Activated T-cell treated with anti-CD3 and anti-CD28 coated beads, Interleukin-2, amount 50 U/mL, for 4 hours (primary cell): ENCODE data around the gene DLG2. TPM values are rescaled to one million over a fixed set of nuclear protein-coding genes. Genes with fewer than 3 reads are reported as not detected.

Experiments
- ATAC-seq, 2 donors: fragments of 200-7000 bp; cut with Tn5 transposase; one replicate each; pipeline ENCODE4 v1.10.0; 2021
- DNase-seq: peaks from one replicate; pipeline ENCODE4 v3.0.0-alpha.2; 2020
- H3K27me3 Mint-ChIP-seq: one replicate; pipeline ENCODE4 v1.8.0; 2021; ENCODE audit warnings: low read depth, mixed read lengths
- H3K36me3 Mint-ChIP-seq: one replicate; pipeline ENCODE4 v1.8.0; 2022; ENCODE audit warnings: mixed read lengths; ENCODE audit not compliant: insufficient read depth
- H3K4me1 Mint-ChIP-seq: one replicate; pipeline ENCODE4 v1.8.0; 2021; ENCODE audit warnings: low read depth, mixed read lengths
- H3K4me3 Mint-ChIP-seq: one replicate; pipeline ENCODE4 v1.8.0; 2021; ENCODE audit warnings: mild to moderate bottlenecking, moderate library complexity, mixed read lengths
- H3K9me3 Mint-ChIP-seq: one replicate; pipeline ENCODE4 v1.8.0; 2021; ENCODE audit warnings: mixed read lengths
- total RNA-seq, 3 donors: library from RNA; stranded (reverse); gene quantifications; one replicate each; pipeline ENCODE4 v1.2.1, GENCODE V29; 2021

DLG2 gene
- total RNA-seq, 3 donors from 2014 or later, result 0.54 to 1.3 (median 0.58) TPM

GRCh38 chr11:83695046-83695445 is 1932.1 kb downstream of the DLG2 start:
- Mint-ChIP-seq H3K4me3 (no peak overlapping the region), H3K9me3 (no peaks in the 10 kb centered on the region), H3K4me1 (no peaks in the 10 kb centered on the region), H3K36me3 (no peaks in the 10 kb centered on the region), H3K27me3 (no peaks in the 10 kb centered on the region)
- ATAC-seq (no peak), DNase-seq (no peak)

- ATAC-seq (no peak), DNase-seq (no peak)
- Mint-ChIP-seq H3K9me3 (no peaks in the 10 kb centered on the region), H3K4me3 (no peak overlapping the region), H3K4me1 (no peaks in the 10 kb centered on the region), H3K36me3 (no peaks in the 10 kb centered on the region), H3K27me3 (no peaks in the 10 kb centered on the region)
Measured at GRCh38 chr11:83694191-83694910, 1932.8 kb downstream of the DLG2 start.

- H3K27me3 Mint-ChIP-seq, result no peaks in the 10 kb centered on the region
- no peaks in the 10 kb centered on the region for H3K9me3 Mint-ChIP-seq
- no peak for ATAC-seq
- H3K4me3 Mint-ChIP-seq, result no peak overlapping the region
- H3K4me1 Mint-ChIP-seq, result no peaks in the 10 kb centered on the region
- no peak for DNase-seq
- H3K36me3 Mint-ChIP-seq, result no peaks in the 10 kb centered on the region
Measured at GRCh38 chr11:83693306-83693992, 1933.7 kb downstream of the DLG2 start.

- no peaks in the 10 kb centered on the region for H3K36me3 Mint-ChIP-seq
- no peaks in the 10 kb centered on the region for H3K4me1 Mint-ChIP-seq
- DNase-seq, result no peak
- H3K9me3 Mint-ChIP-seq, result no peaks in the 10 kb centered on the region
- ATAC-seq, result no peak
- no peak overlapping the region for H3K4me3 Mint-ChIP-seq
- H3K27me3 Mint-ChIP-seq, result no peaks in the 10 kb centered on the region
Measured at GRCh38 chr11:83692675-83693074, 1934.5 kb downstream of the DLG2 start.

- H3K36me3 Mint-ChIP-seq, result no peaks in the 10 kb centered on the region
- no peak for ATAC-seq
- H3K4me1 Mint-ChIP-seq, result no peaks in the 10 kb centered on the region
- no peaks in the 10 kb centered on the region for H3K27me3 Mint-ChIP-seq
- H3K4me3 Mint-ChIP-seq, result no peak overlapping the region
- no peak for DNase-seq
- H3K9me3 Mint-ChIP-seq, result no peaks in the 10 kb centered on the region
Measured at GRCh38 chr11:83691451-83691950, 1935.6 kb downstream of the DLG2 start.

- Mint-ChIP-seq H3K36me3 (no peaks in the 10 kb centered on the region), H3K4me3 (no peak overlapping the region), H3K9me3 (no peaks in the 10 kb centered on the region), H3K27me3 (no peaks in the 10 kb centered on the region), H3K4me1 (no peaks in the 10 kb centered on the region)
- no peak for ATAC-seq
- DNase-seq, result no peak
Measured at GRCh38 chr11:83689144-83689780, 1937.9 kb downstream of the DLG2 start.

GRCh38 chr11:83687787-83688186 is 1939.4 kb downstream of the DLG2 start:
- DNase-seq, result no peak
- Mint-ChIP-seq H3K27me3 (no peaks in the 10 kb centered on the region), H3K4me1 (no peaks in the 10 kb centered on the region), H3K4me3 (no peak overlapping the region), H3K36me3 (no peaks in the 10 kb centered on the region), H3K9me3 (no peaks in the 10 kb centered on the region)
- ATAC-seq, result no peak

GRCh38 chr11:83685730-83686129 is 1941.4 kb downstream of the DLG2 start:
- no peaks in the 10 kb centered on the region for H3K27me3 Mint-ChIP-seq
- DNase-seq (no peak), ATAC-seq (no peak)
- H3K4me3 Mint-ChIP-seq, result no peak overlapping the region
- no peaks in the 10 kb centered on the region for H3K4me1 Mint-ChIP-seq
- no peaks in the 10 kb centered on the region for H3K9me3 Mint-ChIP-seq
- H3K36me3 Mint-ChIP-seq, result no peaks in the 10 kb centered on the region

GRCh38 chr11:83684071-83684470 is 1943.1 kb downstream of the DLG2 start:
- ATAC-seq (no peak), DNase-seq (no peak)
- no peaks in the 10 kb centered on the region for H3K4me1 Mint-ChIP-seq
- no peaks in the 10 kb centered on the region for H3K36me3 Mint-ChIP-seq
- H3K27me3 Mint-ChIP-seq, result no peaks in the 10 kb centered on the region
- no peak overlapping the region for H3K4me3 Mint-ChIP-seq
- H3K9me3 Mint-ChIP-seq, result no peaks in the 10 kb centered on the region

GRCh38 chr11:83682611-83682973 is 1944.6 kb downstream of the DLG2 start:
- no peaks in the 10 kb centered on the region for H3K4me1 Mint-ChIP-seq
- H3K4me3 Mint-ChIP-seq, result no peak overlapping the region
- no peaks in the 10 kb centered on the region for H3K9me3 Mint-ChIP-seq
- H3K27me3 Mint-ChIP-seq, result no peaks in the 10 kb centered on the region
- no peak for ATAC-seq
- H3K36me3 Mint-ChIP-seq, result no peaks in the 10 kb centered on the region
- DNase-seq, result no peak

- no peaks in the 10 kb centered on the region for H3K36me3 Mint-ChIP-seq
- DNase-seq, result no peak
- no peaks in the 10 kb centered on the region for H3K4me1 Mint-ChIP-seq
- no peaks in the 10 kb centered on the region for H3K27me3 Mint-ChIP-seq
- H3K4me3 Mint-ChIP-seq, result no peak overlapping the region
- H3K9me3 Mint-ChIP-seq, result no peaks in the 10 kb centered on the region
- ATAC-seq, result no peak
Measured at GRCh38 chr11:83681906-83682610, 1945.1 kb downstream of the DLG2 start.

- Mint-ChIP-seq H3K9me3 (no peaks in the 10 kb centered on the region), H3K27me3 (no peaks in the 10 kb centered on the region), H3K4me3 (no peak overlapping the region), H3K4me1 (no peaks in the 10 kb centered on the region), H3K36me3 (no peaks in the 10 kb centered on the region)
- DNase-seq (no peak), ATAC-seq (no peak)
Measured at GRCh38 chr11:83681031-83681781, 1945.9 kb downstream of the DLG2 start.

GRCh38 chr11:83680321-83680720 is 1946.8 kb downstream of the DLG2 start:
- no peak for DNase-seq
- Mint-ChIP-seq H3K36me3 (no peaks in the 10 kb centered on the region), H3K9me3 (no peaks in the 10 kb centered on the region), H3K4me3 (no peak overlapping the region), H3K27me3 (no peaks in the 10 kb centered on the region), H3K4me1 (no peaks in the 10 kb centered on the region)
- ATAC-seq, result no peak
